Naive thymus-derived CD8-positive, alpha-beta T cell (primary cell): ENCODE results near the gene TKT. TPM values are rescaled to one million over a fixed set of nuclear protein-coding genes. Genes with fewer than 3 reads are reported as not detected.

Experiments
- ATAC-seq, 2 donors: fragments of 150-1000 bp; cut with Tn5 transposase in 1 of 2; sonication (Bioruptor Pico), chemical (Tn5 transposase) in 1 of 2; 1 replicate in 1 of 2; 2 replicates in 1 of 2; pipeline ENCODE4 v1.10.0; 2021; ENCODE audit warnings: mild to moderate bottlenecking in 2 of 2, moderate library complexity in 2 of 2
- POLR2A ChIA-PET: fragments of 350-600 bp; sonication (Branson Sonifier 250); formaldehyde crosslinking; loops from one replicate; lab custom pipeline; 2021; ENCODE audit warnings: antibody characterized with exemption; lab: Charles Lee
- DNase-seq, 10 donors: peaks; one replicate each; pipeline versions ENCODE4 v3.0.0 to v3.0.0-alpha.2; 2020 to 2022
- H3K27ac Mint-ChIP-seq, 10 donors: one replicate each; pipeline ENCODE4 v1.8.0; 2020 to 2022; ENCODE audit warnings: mild to moderate bottlenecking in 10 of 10, mixed read lengths in 10 of 10, moderate library complexity in 4 of 10, inconsistent platforms in 1 of 10
- H3K27me3 Mint-ChIP-seq, 5 donors: one replicate each; pipeline ENCODE4 v1.8.0; 2021 to 2022; ENCODE audit warnings: mixed read lengths in 5 of 5
- H3K36me3 Mint-ChIP-seq, 3 donors: one replicate each; pipeline ENCODE4 v1.8.0; 2020 to 2022; ENCODE audit warnings: mixed read lengths in 3 of 3, mild to moderate bottlenecking in 2 of 3, inconsistent platforms in 1 of 3
- H3K4me1 Mint-ChIP-seq, 4 donors: one replicate each; pipeline ENCODE4 v1.8.0; 2021 to 2022; ENCODE audit warnings: mixed read lengths in 4 of 4
- H3K4me3 Mint-ChIP-seq, 10 donors: one replicate each; pipeline ENCODE4 v1.8.0; 2020 to 2022; ENCODE audit warnings: mild to moderate bottlenecking in 10 of 10, mixed read lengths in 10 of 10, moderate library complexity in 6 of 10, inconsistent platforms in 1 of 10
- H3K9me3 Mint-ChIP-seq, 9 donors: one replicate each; pipeline ENCODE4 v1.8.0; 2020 to 2022; ENCODE audit warnings: mixed read lengths in 9 of 9, mild to moderate bottlenecking in 3 of 9, inconsistent platforms in 1 of 9, moderate library complexity in 1 of 9
- polyA plus RNA-seq, 3 donors: library from polyadenylated mRNA; unstranded; fragments of 300-500 nt; fragmentation: Illumina TruSeq; gene quantifications; one replicate each; pipeline ENCODE4 v1.2.3, GENCODE V29; 2021
- total RNA-seq, 8 experiments: library from RNA in 2 of 8; stranded (reverse) in 2 of 8; gene quantifications; one replicate each; pipeline ENCODE4 v1.2.3 and lab custom pipeline; 2021 to 2026

TKT gene
- total and polyA plus RNA-seq, 5 experiments from 2014 or later, result 51.1 to 97.0 (median 73.1) TPM

- Mint-ChIP-seq H3K4me3 (no peak overlapping the region), H3K27me3 (no peaks in the 10 kb centered on the region), H3K36me3 (peaks cover 0 to 81% (median 10%) of the 10 kb centered on the region in 3 donors), H3K27ac (peak overlapping the region in 2 of 10 donors; percentile 16 to 22), H3K4me1 (no peaks in the 10 kb centered on the region), H3K9me3 (no peaks in the 10 kb centered on the region)
- DNase-seq (no peak), ATAC-seq (no peak)
- POLR2A ChIA-PET, result no interaction called here
Measured at GRCh38 chr3:53227993-53228885, 27.6 kb downstream of the TKT start.

- peak overlapping the region in 1 of 10 donors; percentile 45 for H3K27ac Mint-ChIP-seq
- no peak for ATAC-seq
- POLR2A ChIA-PET, result no interaction called here
- peaks cover 0 to 70% (median 10%) of the 10 kb centered on the region in 3 donors for H3K36me3 Mint-ChIP-seq
- no peaks in the 10 kb centered on the region for H3K27me3 Mint-ChIP-seq
- H3K9me3 Mint-ChIP-seq, result no peaks in the 10 kb centered on the region
- no peaks in the 10 kb centered on the region for H3K4me1 Mint-ChIP-seq
- no peak overlapping the region for H3K4me3 Mint-ChIP-seq
- DNase-seq, result no peak
Measured at GRCh38 chr3:53226841-53227407, 28.9 kb downstream of the TKT start.

- no peak overlapping the region for H3K4me3 Mint-ChIP-seq
- H3K36me3 Mint-ChIP-seq, result peaks cover 0 to 66% (median 10%) of the 10 kb centered on the region in 3 donors
- no peak for DNase-seq
- H3K9me3 Mint-ChIP-seq, result no peaks in the 10 kb centered on the region
- ATAC-seq, result no peak
- POLR2A ChIA-PET, result no interaction called here
- no peak overlapping the region for H3K27ac Mint-ChIP-seq
- H3K4me1 Mint-ChIP-seq, result no peaks in the 10 kb centered on the region
- H3K27me3 Mint-ChIP-seq, result no peaks in the 10 kb centered on the region
Measured at GRCh38 chr3:53226142-53226840, 29.5 kb downstream of the TKT start.

GRCh38 chr3:53225651-53226050, 30.2 kb downstream of the TKT start:
- no peaks in the 10 kb centered on the region for H3K4me1 Mint-ChIP-seq
- peaks cover 0 to 64% (median 10%) of the 10 kb centered on the region in 3 donors for H3K36me3 Mint-ChIP-seq
- no peak for DNase-seq
- H3K27ac Mint-ChIP-seq, result peak overlapping the region in 1 of 10 donors; percentile 28
- H3K4me3 Mint-ChIP-seq, result no peak overlapping the region
- no peaks in the 10 kb centered on the region for H3K27me3 Mint-ChIP-seq
- no peaks in the 10 kb centered on the region for H3K9me3 Mint-ChIP-seq
- ATAC-seq, result no peak
- POLR2A ChIA-PET, result no interaction called here

GRCh38 chr3:53225181-53225580, 30.6 kb downstream of the TKT start:
- POLR2A ChIA-PET, result no interaction called here
- Mint-ChIP-seq H3K4me1 (peaks cover 0 to under 1% (median 0%) of the 10 kb centered on the region in 4 donors), H3K36me3 (peaks cover 0 to 61% (median 10%) of the 10 kb centered on the region in 3 donors), H3K27ac (peak overlapping the region in 1 of 10 donors; percentile 28), H3K4me3 (no peak overlapping the region), H3K27me3 (no peaks in the 10 kb centered on the region), H3K9me3 (no peaks in the 10 kb centered on the region)
- DNase-seq (no peak), ATAC-seq (no peak)

GRCh38 chr3:53224536-53224935, 31.3 kb downstream of the TKT start:
- POLR2A ChIA-PET, result no interaction called here
- Mint-ChIP-seq H3K36me3 (peaks cover 0 to 54% (median 10%) of the 10 kb centered on the region in 3 donors), H3K27ac (peak overlapping the region in 2 of 10 donors; percentile 18 to 88)

GRCh38 chr3:53224026-53224425, 31.8 kb downstream of the TKT start:
- no peak for DNase-seq
- peaks cover 0 to 49% (median 8%) of the 10 kb centered on the region in 3 donors for H3K36me3 Mint-ChIP-seq

More at GRCh38 chr3:53224536-53224935, 31.3 kb downstream of the TKT start:
- no peaks in the 10 kb centered on the region for H3K27me3 Mint-ChIP-seq
- ATAC-seq (no peak), DNase-seq (no peak)
- H3K4me1 Mint-ChIP-seq, result peaks cover 0 to 4% (median under 1%) of the 10 kb centered on the region in 4 donors
- no peaks in the 10 kb centered on the region for H3K9me3 Mint-ChIP-seq
- H3K4me3 Mint-ChIP-seq, result no peak overlapping the region

GRCh38 chr3:53223541-53223966, 32.3 kb downstream of the TKT start:
- no peaks in the 10 kb centered on the region for H3K9me3 Mint-ChIP-seq

More at GRCh38 chr3:53224026-53224425, 31.8 kb downstream of the TKT start:
- peaks cover 0 to 4% (median under 1%) of the 10 kb centered on the region in 4 donors for H3K4me1 Mint-ChIP-seq
- POLR2A ChIA-PET, result no interaction called here
- no peak overlapping the region for H3K4me3 Mint-ChIP-seq
- H3K9me3 Mint-ChIP-seq, result no peaks in the 10 kb centered on the region
- H3K27ac Mint-ChIP-seq, result peak overlapping the region in 2 of 10 donors; percentile 20 to 88
- no peak for ATAC-seq
- H3K27me3 Mint-ChIP-seq, result no peaks in the 10 kb centered on the region

GRCh38 chr3:53223025-53223424, 32.8 kb downstream of the TKT start:
- ATAC-seq, result no peak
- POLR2A ChIA-PET, result no interaction called here
- Mint-ChIP-seq H3K27ac (peak overlapping the region in 1 of 10 donors; percentile 53), H3K4me1 (peaks cover 0 to 4% (median 3%) of the 10 kb centered on the region in 4 donors), H3K36me3 (peaks cover 0 to 39% (median 8%) of the 10 kb centered on the region in 3 donors), H3K4me3 (no peak overlapping the region), H3K27me3 (no peaks in the 10 kb centered on the region), H3K9me3 (no peaks in the 10 kb centered on the region)
- DNase-seq, result no peak

More at GRCh38 chr3:53223541-53223966, 32.3 kb downstream of the TKT start:
- H3K27me3 Mint-ChIP-seq, result no peaks in the 10 kb centered on the region
- H3K27ac Mint-ChIP-seq, result peak overlapping the region in 1 of 10 donors; percentile 88
- H3K4me3 Mint-ChIP-seq, result no peak overlapping the region
- ATAC-seq, result no peak
- H3K36me3 Mint-ChIP-seq, result peaks cover 0 to 45% (median 8%) of the 10 kb centered on the region in 3 donors
- DNase-seq, result no peak
- peaks cover 0 to 4% (median under 1%) of the 10 kb centered on the region in 4 donors for H3K4me1 Mint-ChIP-seq
- POLR2A ChIA-PET, result no interaction called here

GRCh38 chr3:53222183-53222901, 33.5 kb downstream of the TKT start:
- Mint-ChIP-seq H3K4me1 (peaks cover 0 to 4% (median 3%) of the 10 kb centered on the region in 4 donors), H3K4me3 (no peak overlapping the region), H3K36me3 (peaks cover 0 to 32% (median 8%) of the 10 kb centered on the region in 3 donors), H3K27ac (peak overlapping the region in 3 of 10 donors; percentile 1 to 71 (median 70)), H3K9me3 (no peaks in the 10 kb centered on the region), H3K27me3 (no peaks in the 10 kb centered on the region)
- POLR2A ChIA-PET, result no interaction called here
- ATAC-seq (no peak), DNase-seq (no peak)

- ATAC-seq (no peak), DNase-seq (no peak)
- Mint-ChIP-seq H3K4me1 (peaks cover 0 to 4% (median 3%) of the 10 kb centered on the region in 4 donors), H3K27me3 (no peaks in the 10 kb centered on the region), H3K9me3 (no peaks in the 10 kb centered on the region), H3K27ac (peak overlapping the region in 6 of 10 donors; percentile 8 to 79 (median 50)), H3K36me3 (peaks cover 0 to 27% (median 8%) of the 10 kb centered on the region in 3 donors), H3K4me3 (no peak overlapping the region)
- POLR2A ChIA-PET, result no interaction called here
Measured at GRCh38 chr3:53221827-53222182, 34.0 kb downstream of the TKT start.

GRCh38 chr3:53221345-53221744, 34.5 kb downstream of the TKT start:
- H3K36me3 Mint-ChIP-seq, result peaks cover 0 to 22% (median 8%) of the 10 kb centered on the region in 3 donors
- H3K27ac Mint-ChIP-seq, result peak overlapping the region in 6 of 10 donors; percentile 8 to 79 (median 50)
- POLR2A ChIA-PET, result no interaction called here
- DNase-seq, result no peak
- no peaks in the 10 kb centered on the region for H3K9me3 Mint-ChIP-seq
- no peak overlapping the region for H3K4me3 Mint-ChIP-seq
- no peak for ATAC-seq
- H3K4me1 Mint-ChIP-seq, result peaks cover 0 to 4% (median 3%) of the 10 kb centered on the region in 4 donors
- no peaks in the 10 kb centered on the region for H3K27me3 Mint-ChIP-seq
